ENCODE data around the gene DGCR8.

DGCR8 gene

DNA sequence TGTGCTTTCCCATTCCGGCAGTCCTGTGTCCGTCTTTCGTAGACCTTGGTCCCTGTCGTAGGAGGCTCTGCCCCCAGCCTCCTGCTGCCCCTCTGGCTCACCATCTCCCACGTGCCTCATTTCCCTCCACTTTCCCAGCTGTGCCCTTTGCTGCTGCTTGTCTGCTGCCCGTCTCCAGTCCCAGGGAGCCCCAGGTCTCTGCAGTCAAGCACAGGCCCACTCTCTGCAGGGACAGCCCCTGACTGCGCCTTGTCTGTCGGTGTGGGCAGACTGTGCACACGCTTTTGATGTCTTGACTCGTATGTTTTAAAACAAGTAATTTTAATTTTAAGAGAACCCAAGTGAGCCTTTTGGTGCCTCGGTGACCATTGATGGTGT is 12.4 kb downstream of the DGCR8 start:
- no peak for DNase-seq

DNA sequence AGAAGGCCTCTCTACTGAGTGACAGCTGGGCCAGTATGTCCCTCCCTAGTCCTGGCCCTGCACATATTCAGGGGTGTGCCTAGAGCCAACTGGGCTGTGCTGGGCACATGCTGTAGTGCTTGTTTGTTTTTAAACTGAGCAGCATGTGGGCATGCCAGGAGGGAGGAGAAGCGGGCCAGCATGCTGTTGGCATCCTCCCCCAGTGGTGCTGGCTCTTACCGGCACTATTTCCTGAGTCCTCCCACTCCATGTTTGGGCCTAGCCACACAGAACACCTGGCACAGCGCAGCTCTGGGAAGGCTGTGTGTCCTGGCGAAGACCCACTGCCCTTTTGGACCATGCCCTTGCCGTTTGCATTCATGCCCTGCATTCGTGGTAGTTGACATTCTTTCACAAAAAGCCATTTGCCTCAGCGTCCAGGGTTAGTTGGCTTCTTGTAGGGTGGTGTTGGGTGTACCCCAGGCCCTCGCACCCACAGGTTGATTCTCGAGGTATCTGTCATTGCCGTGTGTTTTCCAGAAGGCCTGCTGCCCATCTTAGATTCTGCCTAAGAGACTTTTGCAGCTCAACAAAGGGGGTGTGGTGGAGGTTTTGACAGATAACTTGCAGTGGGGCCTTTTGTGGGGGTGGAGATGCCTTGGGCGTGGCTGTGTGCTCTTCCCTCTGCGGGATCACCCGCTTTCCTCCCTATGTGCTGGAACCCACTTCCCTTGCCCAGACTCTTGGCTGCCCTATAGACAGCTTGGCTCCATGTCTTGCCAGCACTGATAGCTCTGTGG is 13.6 kb downstream of the DGCR8 start:
- DNase-seq, result peak; percentile 40

DNA sequence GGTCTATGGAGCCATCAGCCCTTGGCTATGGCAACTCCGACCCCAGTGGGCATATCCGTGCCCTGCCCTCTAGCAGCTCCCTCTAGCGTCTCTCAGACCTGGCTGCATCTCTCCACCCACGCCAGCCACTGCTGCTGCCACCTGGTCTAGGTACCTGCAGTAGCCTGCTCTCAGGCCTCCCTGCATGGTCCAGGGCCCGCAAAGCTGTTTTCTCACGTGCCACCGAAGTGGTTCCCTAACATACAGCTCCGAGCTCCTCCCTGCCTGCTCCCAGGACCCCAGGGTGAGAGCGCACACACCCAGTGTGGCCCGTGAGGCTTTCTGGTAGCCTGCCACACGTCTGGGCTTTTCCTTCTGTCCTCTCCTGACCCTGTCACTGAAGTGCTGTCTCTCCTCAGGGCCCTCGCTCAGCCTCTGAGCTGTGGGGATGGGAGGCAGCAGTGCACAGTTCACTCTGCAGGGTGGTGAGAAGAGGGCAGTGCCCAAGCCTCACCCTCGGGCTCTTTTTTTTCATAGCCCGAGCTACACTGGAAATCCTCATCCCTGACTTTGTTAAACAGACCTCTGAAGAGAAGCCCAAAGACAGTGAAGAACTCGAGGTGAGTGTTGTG is 14.3 kb downstream of the DGCR8 start:
- no peak for DNase-seq

DNA sequence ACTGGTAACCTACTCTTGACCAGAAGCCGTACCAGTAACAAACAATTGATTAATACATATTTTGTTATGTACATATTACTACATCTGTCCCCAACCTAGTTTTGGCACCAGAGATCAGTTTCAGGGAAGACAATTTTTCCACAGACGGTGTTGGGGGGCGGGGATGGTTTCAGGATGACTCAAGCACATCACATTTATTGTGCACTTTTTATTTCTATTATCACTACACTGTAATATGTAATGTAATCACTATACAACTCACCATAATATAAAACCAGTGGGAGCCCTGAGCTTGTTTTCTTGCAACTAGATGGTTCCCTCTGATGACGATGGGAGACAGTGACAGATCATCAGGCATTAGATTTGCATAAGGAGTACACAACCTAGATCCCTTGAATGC is 15.5 kb downstream of the DGCR8 start:
- DNase-seq, result no peak

DNA sequence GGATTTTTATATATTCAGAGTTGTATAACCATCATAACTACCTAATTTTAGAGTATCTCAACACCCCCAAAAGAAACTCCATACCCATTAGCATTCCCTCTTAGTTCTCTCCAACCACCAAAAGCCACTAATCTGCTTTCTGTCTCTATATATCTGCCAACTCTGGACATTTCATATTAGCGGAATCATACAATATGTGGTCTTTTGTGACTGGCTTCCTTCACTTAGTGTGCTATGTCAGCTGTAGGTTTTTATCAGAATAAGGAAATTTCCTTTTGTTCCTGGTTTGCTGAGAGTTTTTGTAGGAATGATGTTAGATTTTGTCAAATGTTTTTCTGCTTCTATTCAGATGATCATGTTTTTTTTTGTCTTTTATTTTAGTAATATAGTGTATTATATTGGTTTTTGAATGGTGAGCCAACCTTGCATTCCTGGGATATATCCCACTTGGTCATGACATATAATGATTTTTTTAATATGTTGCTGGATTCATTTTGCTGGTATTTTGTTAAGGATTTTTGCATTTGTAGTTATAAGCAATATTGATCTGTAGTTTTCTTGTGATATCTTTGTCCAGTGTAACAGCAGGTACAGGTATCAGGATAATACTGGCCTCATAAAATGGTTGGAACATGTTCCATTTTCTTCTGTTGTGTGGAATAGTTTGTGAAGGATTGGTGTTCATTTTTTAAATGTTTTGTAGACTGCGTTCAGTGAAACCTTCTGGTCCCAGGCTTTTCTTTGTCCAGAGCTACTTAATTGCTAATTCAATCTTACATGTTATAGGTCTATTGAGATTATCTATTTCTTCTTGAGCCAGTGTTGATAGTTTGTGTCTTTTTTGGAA is 16.8 kb downstream of the DGCR8 start:
- no peak for DNase-seq

DNA sequence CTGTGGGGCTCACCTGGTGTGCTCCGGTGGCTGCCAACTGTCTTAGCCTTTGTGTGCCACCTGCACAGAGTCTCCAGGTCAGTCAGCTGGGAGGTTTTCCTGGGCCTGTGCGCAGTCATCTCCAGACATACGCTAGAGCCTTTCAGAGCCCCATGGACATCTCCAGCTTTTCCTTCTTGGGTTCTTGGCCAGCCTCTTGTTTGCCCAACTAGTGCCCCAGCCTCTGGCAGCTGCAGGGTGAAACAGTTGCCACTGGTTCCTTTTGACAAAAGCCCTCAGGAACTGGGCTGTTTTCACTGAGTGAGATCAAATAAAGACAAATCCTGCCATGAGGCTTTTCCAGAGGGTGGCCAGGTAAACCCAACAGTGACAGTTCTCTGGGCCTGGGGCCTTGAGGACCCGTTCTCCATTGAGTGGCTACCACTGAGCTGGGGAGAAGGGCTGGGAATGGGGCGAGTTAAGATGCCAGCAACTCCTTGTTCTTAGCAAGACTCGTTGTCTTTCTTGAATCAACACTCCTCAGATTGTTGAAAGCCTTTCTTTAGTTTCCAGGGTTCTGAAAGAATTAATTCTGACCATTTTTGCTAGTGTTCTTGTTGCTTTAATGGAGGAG is 19.2 kb downstream of the DGCR8 start:
- DNase-seq, result no peak

DNA sequence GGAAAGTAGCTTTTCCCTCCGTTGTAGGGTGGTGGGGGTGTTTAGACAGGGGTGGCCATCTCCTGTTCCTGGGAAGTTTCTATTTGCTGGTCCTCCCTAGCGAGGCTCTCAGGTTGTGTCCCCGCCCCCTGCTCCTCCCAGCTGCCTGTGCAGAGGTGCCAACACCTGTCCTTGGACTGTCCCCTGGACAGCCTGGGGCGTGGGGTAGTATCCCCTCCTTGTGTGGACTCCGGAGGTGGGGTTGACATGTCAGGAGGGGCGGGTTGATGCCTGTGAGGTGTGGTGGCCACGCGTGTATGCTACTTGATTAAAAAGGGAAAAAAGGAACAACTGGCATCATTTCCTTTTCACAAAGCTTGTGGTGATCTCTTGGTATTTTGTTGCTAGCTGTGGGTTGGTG is 21.6 kb downstream of the DGCR8 start:
- peak; percentile 13 for DNase-seq

DNA sequence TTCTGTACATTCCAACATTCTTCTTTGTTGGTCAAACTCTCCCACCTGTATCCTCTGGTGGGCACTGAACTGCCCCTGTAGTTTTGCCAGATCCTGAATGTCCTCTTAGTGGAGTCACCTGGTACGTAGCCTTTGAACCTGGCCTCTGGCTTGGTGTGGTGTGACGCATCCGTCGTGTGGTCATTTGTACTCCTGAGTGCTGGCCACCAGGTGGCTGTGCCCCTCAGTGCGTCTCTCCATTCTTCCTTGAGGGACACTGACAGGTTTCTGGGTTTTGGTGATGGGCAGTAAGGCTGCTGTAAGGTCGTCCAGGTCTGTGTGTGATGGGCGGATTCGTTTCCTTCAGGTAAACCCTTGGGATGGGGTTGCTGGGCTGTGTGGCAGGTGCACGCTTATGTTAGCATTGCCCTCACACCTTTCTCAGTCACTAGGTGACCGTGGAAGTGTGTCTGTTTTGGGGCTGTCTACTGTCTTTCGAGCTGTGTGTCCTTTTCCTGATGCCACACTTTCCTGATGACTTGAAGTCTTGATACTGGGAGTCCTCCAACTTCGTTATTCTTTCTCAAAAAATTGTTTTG is 22.3 kb downstream of the DGCR8 start:
- peak; percentile 8 for DNase-seq

DNA sequence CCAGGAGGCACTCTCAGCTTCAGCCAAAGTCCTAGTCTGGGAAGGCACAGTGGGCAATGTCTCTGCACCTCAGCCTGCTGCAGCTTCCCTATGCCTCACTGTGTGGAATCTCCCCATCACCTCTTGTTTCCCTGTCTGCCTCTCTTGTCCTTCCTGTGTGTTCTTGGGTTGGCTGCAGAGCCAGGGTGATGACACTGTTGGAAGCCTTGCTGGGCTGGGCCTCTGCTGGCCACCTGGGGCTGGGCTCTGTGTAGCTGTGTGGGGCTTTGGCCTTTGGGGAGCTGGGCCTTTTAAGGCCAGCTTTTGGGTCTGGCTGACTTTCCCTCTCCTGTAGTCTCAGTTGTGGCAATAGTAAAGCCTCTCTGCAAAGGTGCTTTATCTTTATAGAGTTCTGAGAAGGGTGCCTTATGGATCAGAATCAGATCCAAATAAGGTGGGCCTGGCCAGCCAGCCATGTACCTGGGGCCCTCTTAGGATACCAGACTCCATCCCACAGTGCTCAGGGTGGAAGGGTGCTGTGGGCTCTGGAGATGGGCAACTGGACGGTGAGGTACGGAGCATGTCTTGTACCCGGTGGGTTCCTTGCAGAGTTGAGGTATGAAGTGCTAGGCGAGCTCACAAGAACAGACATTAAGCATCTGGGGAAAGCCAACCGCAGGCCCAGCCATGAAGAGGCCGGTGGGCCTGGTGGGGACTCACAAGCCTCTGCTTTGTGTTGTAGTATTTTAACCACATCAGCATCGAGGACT is 25.6 kb downstream of the DGCR8 start:
- no peak for DNase-seq

DNA sequence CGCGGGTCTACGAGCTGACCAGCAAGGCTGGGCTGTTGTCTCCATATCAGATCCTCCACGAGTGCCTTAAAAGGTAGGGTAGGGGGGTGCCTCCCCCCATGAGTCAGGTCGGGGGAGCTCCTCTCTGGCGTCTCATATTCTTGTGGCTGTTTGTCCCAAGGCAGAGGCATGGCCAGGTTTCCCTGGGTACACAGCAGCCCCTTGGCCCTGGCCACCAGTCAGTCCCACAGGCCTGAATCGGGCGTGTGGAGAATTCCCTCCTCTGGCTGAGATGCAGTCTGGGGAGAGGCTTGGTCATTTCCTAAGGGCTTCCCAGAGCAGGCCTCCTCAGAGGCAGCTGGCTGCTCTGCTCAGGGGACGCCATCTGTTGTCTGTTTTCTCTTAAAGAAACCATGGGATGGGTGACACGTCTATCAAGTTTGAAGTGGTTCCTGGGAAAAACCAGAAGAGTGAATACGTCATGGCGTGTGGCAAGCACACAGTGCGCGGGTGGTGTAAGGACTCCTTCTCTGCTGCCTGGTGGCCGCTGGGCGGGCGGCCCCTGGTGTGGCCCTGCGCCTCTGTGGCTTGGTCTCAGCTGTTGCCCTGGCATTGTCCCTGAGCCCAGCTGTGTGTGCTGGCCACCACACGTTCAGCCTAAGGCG is 26.3 kb downstream of the DGCR8 start:
- no peak for DNase-seq

DNA sequence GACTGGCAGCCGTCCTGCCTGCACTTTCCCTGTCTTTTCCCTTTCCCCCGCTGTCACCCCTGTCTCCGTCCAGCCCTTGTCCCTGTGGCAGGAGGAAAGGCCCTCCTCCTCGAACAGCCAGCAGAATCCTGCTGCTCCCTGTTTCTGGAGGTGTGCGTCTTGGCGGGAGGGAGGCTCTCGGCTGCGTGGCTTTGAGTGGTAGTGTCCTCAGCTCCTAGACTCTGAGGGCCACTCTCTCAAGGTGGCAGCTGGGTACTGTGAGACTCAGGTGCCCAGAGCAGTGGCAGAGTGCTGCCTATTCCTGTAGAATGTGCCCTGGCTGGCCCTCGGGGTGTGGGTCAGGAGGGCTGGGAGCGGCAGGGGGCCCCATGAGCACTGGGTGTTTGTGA is 26.8 kb downstream of the DGCR8 start:
- DNase-seq, result no peak

DNA sequence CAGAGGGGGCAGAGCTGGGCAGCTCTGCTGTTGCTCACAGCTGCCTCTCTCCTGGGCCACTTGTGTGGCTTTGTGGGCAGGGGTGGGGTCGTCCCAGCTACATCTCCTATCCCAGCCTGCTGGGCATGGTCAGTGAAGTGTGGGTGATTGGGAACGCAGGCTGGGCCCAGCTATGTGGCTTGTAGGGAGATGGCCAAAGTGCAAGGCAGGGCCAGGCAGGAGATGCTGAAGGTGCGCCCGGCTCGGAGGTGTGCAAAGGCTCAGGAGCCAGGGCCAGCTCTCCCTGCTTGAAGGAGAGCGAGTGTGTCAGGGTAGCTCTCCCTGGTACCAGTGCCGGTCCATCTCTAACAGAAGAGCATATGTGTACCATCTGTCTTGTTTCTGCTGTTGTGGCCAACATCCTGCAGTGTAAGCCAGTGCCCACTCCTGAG is 27.4 kb downstream of the DGCR8 start:
- DNase-seq, result no peak

DNA sequence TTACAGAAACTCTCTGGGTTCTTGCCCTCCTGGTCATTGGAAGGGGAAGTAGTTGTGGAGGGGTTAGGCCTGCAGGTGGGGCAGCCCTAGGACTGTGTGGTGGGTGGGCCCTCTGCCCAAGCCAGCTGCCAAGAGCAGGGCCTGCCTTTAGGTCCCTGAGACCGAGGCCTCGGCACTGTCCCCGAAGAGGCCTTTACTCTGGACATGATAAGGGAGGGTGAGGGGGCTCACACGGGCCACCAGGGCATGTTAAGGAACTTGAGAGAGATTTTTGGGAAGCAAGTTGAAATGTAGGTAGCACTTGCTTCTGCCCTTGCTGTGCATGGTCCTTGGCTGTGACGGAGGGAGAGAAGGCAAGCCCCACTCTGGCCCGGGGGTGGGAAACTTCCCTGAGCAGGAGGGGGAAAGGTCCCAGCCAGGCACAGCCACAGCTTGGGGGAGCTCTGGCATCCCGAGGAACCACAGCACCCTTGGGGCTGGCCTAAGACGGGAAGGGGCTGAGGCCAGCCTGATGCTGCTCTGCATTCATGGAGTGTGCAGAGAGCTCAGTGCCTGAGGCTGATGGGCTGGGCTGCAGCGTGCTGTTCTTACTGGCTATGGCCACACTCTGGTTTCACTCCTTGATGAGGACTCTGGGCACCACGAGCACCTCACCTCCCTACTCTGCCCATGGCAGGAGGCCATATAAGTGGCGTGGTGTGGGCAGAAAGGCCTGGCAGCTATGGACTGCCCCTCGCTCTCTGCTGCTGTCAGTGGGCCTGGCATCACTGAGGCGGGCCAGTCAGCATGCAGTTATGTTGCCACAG is 28.1 kb downstream of the DGCR8 start:
- DNase-seq, result no peak

DNA sequence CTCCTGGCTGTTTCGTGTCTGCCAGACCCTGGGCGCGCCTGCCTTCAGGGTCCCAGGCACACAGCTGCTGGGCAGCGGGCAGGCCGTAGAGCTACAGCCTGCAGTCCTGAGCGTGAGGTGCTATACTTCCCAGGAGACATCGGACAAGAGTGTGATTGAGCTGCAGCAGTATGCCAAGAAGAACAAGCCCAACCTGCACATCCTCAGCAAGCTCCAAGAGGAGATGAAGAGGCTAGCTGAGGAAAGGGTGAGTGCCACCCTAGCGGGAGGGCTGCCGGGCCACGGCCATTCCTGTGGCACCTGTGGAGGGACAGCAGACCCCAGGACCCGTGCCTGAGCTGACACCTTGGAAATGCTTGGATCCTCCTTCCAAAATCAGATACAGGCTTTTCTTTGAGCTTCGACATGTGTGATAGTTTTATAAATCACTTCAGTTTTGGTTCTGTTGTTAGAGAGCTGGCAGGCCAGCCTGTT is 28.8 kb downstream of the DGCR8 start:
- DNase-seq, result no peak

DNA sequence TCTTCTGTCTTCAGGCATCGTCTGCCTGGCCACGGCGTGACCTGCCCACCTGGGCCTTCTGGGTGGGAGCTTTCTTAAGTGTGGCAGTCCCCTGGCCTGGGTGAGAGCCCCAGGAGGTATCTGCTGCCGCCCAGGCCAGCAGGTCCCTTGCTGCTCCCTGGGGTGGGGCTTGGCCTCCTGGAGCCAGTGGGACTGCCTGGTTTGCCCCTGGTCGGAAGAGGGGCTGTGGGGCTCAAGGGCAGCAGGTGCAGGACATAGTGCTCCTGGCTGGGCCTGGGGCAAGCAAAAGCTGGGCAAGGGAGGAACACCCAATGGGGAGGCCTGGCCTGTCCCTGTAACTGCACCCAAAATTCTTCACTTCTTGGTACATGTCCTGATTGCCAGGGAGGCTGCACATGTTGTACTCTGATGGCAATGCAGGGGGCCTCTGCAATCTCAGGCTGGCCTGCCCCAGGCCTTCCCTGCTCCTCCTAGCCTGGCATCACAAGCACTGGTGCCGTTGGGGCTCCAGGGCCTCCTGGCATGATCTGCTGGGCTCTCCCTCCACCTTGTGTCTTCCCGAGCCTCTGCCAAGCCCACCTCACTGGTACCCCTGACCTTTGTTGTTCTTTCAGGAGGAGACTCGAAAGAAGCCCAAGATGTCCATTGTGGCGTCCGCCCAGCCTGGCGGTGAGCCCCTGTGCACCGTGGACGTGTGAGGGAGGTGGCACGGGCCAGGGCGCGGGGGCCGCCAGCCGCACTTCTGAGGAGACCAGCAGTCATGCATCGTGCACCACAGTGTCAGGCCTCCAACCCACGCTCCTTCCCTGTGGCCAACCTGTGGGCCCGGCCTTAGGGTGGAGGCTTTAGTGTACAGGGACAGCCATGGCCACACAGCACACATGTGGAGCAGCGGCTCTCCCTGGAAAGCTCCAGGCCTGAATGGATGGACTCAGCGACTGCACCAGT is 29.6 kb downstream of the DGCR8 start:
- peak; percentile 8 for DNase-seq

DNA sequence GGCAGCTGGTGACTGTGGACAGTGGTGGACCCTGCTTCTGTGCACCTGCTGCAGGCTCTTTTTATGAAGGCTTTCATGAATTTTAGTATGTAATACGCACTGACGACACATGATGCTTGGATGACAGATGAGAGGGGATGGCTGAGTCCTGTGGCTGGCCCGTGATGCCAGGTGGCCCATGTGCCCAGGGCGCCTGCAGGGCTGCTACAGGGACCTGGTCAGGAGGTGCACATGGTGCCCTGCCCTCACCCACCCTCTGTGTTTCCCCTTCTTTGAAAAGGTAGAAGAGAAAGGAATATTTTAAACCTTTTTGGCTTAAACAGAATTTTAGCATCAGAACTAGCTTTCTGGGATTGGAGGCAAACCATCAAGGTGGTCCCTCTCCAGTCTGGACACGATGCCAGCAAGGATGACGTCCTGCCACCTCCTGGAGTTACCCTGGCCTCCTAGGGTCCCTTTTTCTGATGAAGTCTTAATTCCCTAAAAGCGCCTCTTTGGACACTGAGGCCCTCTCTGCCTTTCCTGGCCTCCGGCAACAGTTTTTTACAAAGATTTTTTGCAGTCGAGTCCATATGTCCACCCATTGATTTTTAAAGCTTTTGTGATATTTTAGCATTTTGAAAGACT is 30.4 kb downstream of the DGCR8 start:
- DNase-seq, result no peak

DNA sequence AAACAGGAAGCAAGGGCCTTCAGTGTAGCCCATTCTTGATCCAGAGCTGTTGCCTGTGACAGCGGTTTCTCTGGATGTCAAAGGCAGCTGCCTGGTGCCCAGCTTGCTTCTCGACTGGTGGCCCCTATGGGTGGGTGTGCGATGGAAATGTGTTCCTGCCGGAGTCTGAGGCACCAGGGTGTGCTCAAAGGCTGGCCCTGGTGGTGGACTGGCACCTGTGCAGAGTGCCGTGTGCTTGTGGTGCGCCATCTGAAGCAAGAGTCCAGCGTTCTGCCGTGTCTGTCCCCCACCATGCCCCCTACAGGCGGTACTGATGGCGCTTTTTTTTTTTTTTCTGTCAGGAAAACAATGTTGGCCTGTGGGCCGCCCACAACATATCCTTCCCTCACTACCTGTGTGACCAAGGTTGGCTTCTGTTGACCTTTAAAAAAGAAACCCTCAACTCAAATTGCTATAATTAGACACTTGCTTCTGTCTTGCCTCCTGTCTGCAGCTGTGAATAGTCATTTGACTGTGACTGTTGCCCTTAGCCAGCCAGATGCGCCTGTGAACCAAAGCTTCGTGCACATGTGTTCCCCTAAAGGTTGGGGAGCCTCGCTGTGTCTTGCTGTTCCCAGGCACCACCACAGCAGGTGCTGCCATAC is 31.1 kb downstream of the DGCR8 start:
- DNase-seq, result peak; percentile 81

All from hematopoietic multipotent progenitor cell treated with erythropoietin and hydrocortisone succinate and interleukin-3 and kit ligand, for 4 days (in vitro differentiated cells).